B cell (primary cell): ENCODE measurements around the gene WNT9A. TPM values are rescaled to one million over a fixed set of nuclear protein-coding genes. Genes with fewer than 3 reads are reported as not detected.

ENCODE experiments used
- ATAC-seq: fragments of 200-7000 bp; cut with Tn5 transposase; one replicate; pipeline ENCODE4 v1.10.0; 2021; ENCODE audit warnings: low read depth, mild to moderate bottlenecking, moderate number of reproducible peaks, moderate library complexity
- CTCF ChIA-PET: fragments of 350-600 bp; sonication (Branson Sonifier 250); formaldehyde crosslinking; loops from one replicate; lab custom pipeline; 2021; ENCODE audit warnings: antibody characterized with exemption, inconsistent platforms; lab: Charles Lee
- POLR2A ChIA-PET: fragments of 350-600 bp; sonication (Branson Sonifier 250); formaldehyde crosslinking; loops from one replicate; lab custom pipeline; 2021; ENCODE audit warnings: antibody characterized with exemption; lab: Charles Lee
- DNase-seq: peaks from one replicate; pipeline ENCODE4 v3.0.0; 2013
- H2AFZ ChIP-seq: 2 replicates; pipeline ENCODE4 v1.6.1; 2012; ENCODE audit warnings: mild to moderate bottlenecking, low read depth, low read length; ENCODE audit not compliant: insufficient read depth, poor library complexity, severe bottlenecking
- H3K27ac ChIP-seq, 2 donors: 1 replicate in 1 of 2; 2 replicates in 1 of 2; pipeline ENCODE4 v1.5.1; 2012 to 2013; ENCODE audit warnings: low read length in 2 of 2, mild to moderate bottlenecking in 2 of 2, moderate library complexity in 1 of 2
- H3K27me3 ChIP-seq, 4 experiments: fragments of 200-600 bp in 1 of 4; sonication (generic) in 1 of 4; replicated peaks in 1 of 4; 1 replicate in 2 of 4; 2 replicates in 2 of 4; pipeline versions ENCODE4 v1.6.1 to v1.7.0; 2013 to 2016; ENCODE audit warnings: low read length in 3 of 4, mild to moderate bottlenecking in 2 of 4, mixed read lengths in 1 of 4, moderate library complexity in 1 of 4; ENCODE audit not compliant: insufficient read depth in 4 of 4, control insufficient read depth in 3 of 4; ENCODE audit errors: control extremely low read depth in 1 of 4
- H3K36me3 ChIP-seq, 2 experiments: replicated peaks in 1 of 2; 1 replicate in 1 of 2; 2 replicates in 1 of 2; pipeline versions ENCODE4 v1.6.1 to v1.7.1; 2013; ENCODE audit warnings: low read length in 1 of 2; ENCODE audit not compliant: insufficient read depth in 2 of 2, control insufficient read depth in 1 of 2; ENCODE audit errors: control extremely low read depth in 1 of 2, extremely low read depth in 1 of 2
- H3K4me1 ChIP-seq, 2 donors: fragments of 200-600 bp in 1 of 2; sonication (generic) in 1 of 2; 1 replicate in 1 of 2; 2 replicates in 1 of 2; pipeline versions ENCODE4 v1.5.1 to v1.6.1; 2013 to 2017; ENCODE audit warnings: low read length in 2 of 2; ENCODE audit not compliant: control insufficient read depth in 2 of 2, insufficient read depth in 2 of 2
- H3K4me2 ChIP-seq: replicated peaks from 2 replicates; pipeline ENCODE3; 2012; ENCODE audit warnings: mild to moderate bottlenecking, low read depth, low read length; ENCODE audit not compliant: poor library complexity, severe bottlenecking
- H3K4me3 ChIP-seq, 5 experiments: fragments of 200-600 bp in 1 of 5; sonication (generic) in 1 of 5; 1 replicate in 3 of 5; 2 replicates in 2 of 5; pipeline versions ENCODE4 v1.5.1 to v1.7.0; 2011 to 2016; ENCODE audit warnings: low read length in 4 of 5, mild to moderate bottlenecking in 4 of 5, low read depth in 2 of 5, control low read depth in 1 of 5, moderate library complexity in 1 of 5; ENCODE audit not compliant: insufficient read depth in 1 of 5; ENCODE audit errors: control extremely low read depth in 1 of 5, extremely low read depth in 1 of 5
- H3K79me2 ChIP-seq: fragments of 200-600 bp; sonication (generic); one replicate; pipeline ENCODE4 v1.6.0; 2016; ENCODE audit warnings: low read length; ENCODE audit not compliant: control insufficient read depth, insufficient read depth
- H3K9ac ChIP-seq: fragments of 200-600 bp; sonication (generic); 2 replicates; pipeline ENCODE4 v1.6.1; 2017; ENCODE audit warnings: mild to moderate bottlenecking, low read length, moderate library complexity
- H3K9me3 ChIP-seq, 3 donors: one replicate each; pipeline versions ENCODE4 v1.6.1 to v1.7.1; 2013; ENCODE audit warnings: low read length in 2 of 3; ENCODE audit not compliant: control insufficient read depth in 2 of 3, insufficient read depth in 1 of 3; ENCODE audit errors: control extremely low read depth in 1 of 3
- H4K20me1 ChIP-seq: 2 replicates; pipeline ENCODE4 v1.6.0; 2012; ENCODE audit warnings: mild to moderate bottlenecking, low read length; ENCODE audit not compliant: insufficient read depth, control insufficient read depth, poor library complexity, severe bottlenecking
- H3K27ac Mint-ChIP-seq: one replicate; pipeline ENCODE4 v1.8.0; 2021; ENCODE audit warnings: mixed read lengths
- H3K27me3 Mint-ChIP-seq: one replicate; pipeline ENCODE4 v1.8.0; 2021; ENCODE audit warnings: mixed read lengths
- H3K4me1 Mint-ChIP-seq: one replicate; pipeline ENCODE4 v1.8.0; 2021; ENCODE audit warnings: mixed read lengths
- H3K4me3 Mint-ChIP-seq: one replicate; pipeline ENCODE4 v1.8.0; 2021; ENCODE audit warnings: mixed read lengths
- H3K9me3 Mint-ChIP-seq: one replicate; pipeline ENCODE4 v1.8.0; 2022; ENCODE audit warnings: mixed read lengths; ENCODE audit not compliant: insufficient read depth
- EZH2 ChIP-seq: IDR thresholded peaks from 2 replicates; pipeline ENCODE4 v1.6.1; 2012; ENCODE audit warnings: borderline replicate concordance, low read depth, mild to moderate bottlenecking, moderate library complexity, low read length; ENCODE audit not compliant: insufficient read depth, poor library complexity, severe bottlenecking
- WGBS: methylation state at CpG from one replicate; pipeline ENCODE4 v1.1.5; 2013; ENCODE audit warnings: missing lambda C conversion rate; ENCODE audit not compliant: insufficient coverage; 5-methylcytosine and 5-hydroxymethylcytosine counted together
- intact Hi-C: fragments of 100-400 bp; cut with micrococcal nuclease; formaldehyde crosslinking; loops from one replicate; pipeline ENCODE4 v1.10.0; 2022
- polyA plus RNA-seq: library from polyadenylated mRNA; depleted of rRNA; stranded (reverse); fragments of >200 nt; gene quantifications from 2 replicates; pipeline ENCODE4 v1.2.3, GENCODE V29; 2012
- total RNA-seq, 2 donors: library from RNA; stranded (reverse); fragments of 120-200 nt in 1 of 2; gene quantifications; 1 replicate in 1 of 2; 2 replicates in 1 of 2; pipeline versions ENCODE4 v1.2.3 to v1.2.4, GENCODE V29; 2013 to 2022
- TF ChIP-seq, protein P1 (sequence below): fragments of 200-600 bp; IDR thresholded peaks from one replicate; pipeline ENCODE4 v1.8.0; 2022; ENCODE audit warnings: antibody characterized with exemption, mild to moderate bottlenecking

Gene WNT9A
- total and polyA plus RNA-seq, 2 donors (not counting 1 experiment from before 2014, with no cell fraction given) = 0.04 TPM; not detected in 1

DNA sequence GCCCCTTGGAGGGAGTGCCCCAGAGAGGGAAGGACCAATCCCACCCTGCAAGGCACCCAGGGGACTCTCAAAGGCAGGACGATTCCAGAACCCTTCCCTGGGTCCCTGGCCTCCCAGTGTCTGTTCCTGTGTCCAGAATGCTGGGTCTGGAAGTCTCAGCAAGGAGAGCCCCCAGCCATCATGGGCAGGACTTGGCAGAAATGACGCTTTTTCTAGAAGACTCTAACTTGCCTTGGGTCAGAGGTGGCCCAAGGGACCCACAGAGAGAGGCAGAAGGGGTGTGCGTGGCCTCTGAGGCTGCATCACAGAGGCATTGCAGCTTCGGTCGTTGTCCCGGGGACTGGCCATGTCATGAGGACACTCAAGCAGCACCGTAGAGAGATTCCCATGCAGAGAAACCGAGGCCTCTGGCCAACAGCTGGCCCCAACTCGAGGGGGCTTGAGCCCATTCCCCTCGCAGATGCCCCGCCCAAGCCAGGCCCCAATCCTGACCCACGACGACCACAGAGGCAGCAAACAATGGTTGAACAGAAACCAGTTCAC lies 57.8 kb downstream of the WNT9A start:
- intact Hi-C loops = no loop called here
- H3K4me2 ChIP-seq = no peak overlapping the region
- 85% methylated on average over 13 of the region's 13 CpGs for WGBS

DNA sequence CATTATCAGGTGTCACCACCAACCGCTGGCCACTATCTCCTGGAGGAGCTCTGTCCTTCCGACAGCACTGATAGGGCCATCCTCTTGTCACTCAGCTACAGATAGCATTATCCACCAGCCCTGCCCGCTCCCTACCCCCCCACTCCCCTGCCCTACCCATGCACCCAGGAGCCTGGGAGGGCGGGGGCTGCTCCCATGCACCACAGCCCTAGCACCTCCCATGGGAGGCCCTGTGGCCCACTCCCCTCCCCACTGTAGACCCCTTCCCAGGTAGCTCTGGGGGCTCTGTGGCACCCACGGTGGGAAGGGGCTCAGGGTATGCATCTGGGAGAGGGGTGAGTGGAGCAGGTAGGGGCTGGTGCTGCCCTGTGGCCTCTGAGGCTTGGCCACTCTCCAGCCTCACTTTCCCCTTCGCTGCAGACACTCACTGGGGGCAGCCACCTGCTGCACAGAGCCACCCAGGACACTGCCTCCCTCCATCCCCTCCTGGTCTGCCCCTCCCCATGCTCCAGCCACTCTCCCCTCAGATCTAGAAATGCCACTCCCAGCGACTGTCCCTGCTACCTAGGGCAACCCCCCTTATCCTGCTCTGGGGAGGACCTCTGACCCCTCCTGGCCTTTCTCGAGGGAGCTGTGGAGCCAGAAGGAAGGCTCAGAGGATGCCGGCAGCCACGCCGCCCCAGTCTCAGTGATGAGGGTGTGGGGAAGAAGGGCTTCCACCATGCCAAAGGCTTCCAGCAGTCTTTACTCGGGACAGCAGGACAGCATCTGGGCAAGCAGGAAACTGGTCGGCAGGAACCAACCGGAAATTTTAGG lies 58.5 kb downstream of the WNT9A start:
- ATAC-seq (no peak), DNase-seq (no peak)
- no peaks in the 10 kb centered on the region for H4K20me1 ChIP-seq
- no peak overlapping the region for H3K27ac ChIP-seq
- POLR2A ChIA-PET = no interaction called here
- H3K36me3 ChIP-seq = no peaks in the 10 kb centered on the region
- no peak overlapping the region for H3K4me3 Mint-ChIP-seq
- H3K9ac ChIP-seq = no peak overlapping the region
- no peak overlapping the region for H3K27ac Mint-ChIP-seq
- H3K4me1 ChIP-seq = peaks cover 11 to 29% of the 10 kb centered on the region in 2 donors
- H2AFZ ChIP-seq = no peak overlapping the region
- H3K27me3 ChIP-seq = no peaks in the 10 kb centered on the region
- no peak for TF ChIP-seq EZH2
- TF ChIP-seq, protein P1, sequence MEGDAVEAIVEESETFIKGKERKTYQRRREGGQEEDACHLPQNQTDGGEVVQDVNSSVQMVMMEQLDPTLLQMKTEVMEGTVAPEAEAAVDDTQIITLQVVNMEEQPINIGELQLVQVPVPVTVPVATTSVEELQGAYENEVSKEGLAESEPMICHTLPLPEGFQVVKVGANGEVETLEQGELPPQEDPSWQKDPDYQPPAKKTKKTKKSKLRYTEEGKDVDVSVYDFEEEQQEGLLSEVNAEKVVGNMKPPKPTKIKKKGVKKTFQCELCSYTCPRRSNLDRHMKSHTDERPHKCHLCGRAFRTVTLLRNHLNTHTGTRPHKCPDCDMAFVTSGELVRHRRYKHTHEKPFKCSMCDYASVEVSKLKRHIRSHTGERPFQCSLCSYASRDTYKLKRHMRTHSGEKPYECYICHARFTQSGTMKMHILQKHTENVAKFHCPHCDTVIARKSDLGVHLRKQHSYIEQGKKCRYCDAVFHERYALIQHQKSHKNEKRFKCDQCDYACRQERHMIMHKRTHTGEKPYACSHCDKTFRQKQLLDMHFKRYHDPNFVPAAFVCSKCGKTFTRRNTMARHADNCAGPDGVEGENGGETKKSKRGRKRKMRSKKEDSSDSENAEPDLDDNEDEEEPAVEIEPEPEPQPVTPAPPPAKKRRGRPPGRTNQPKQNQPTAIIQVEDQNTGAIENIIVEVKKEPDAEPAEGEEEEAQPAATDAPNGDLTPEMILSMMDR = no peak
- no peak overlapping the region for H3K4me2 ChIP-seq
- no peaks in the 10 kb centered on the region for H3K9me3 Mint-ChIP-seq
- H3K9me3 ChIP-seq = peaks cover 0 to 3% (median 0%) of the 10 kb centered on the region in 3 donors
- peaks cover 10% of the 10 kb centered on the region for H3K4me1 Mint-ChIP-seq
- intact Hi-C loops = no loop called here
- no peak overlapping the region for H3K4me3 ChIP-seq
- no peaks in the 10 kb centered on the region for H3K79me2 ChIP-seq
- H3K27me3 Mint-ChIP-seq = no peaks in the 10 kb centered on the region
- 82% methylated on average over 9 of the region's 14 CpGs for WGBS
- CTCF ChIA-PET = no interaction called here

More for the DNA sequence above, 57.8 kb downstream of the WNT9A start:
- Mint-ChIP-seq H3K9me3 (no peaks in the 10 kb centered on the region), H3K27ac (no peak overlapping the region), H3K4me3 (peak overlapping the region; percentile 11), H3K4me1 (peaks cover 10% of the 10 kb centered on the region), H3K27me3 (no peaks in the 10 kb centered on the region)
- Histone ChIP-seq H3K4me3 (no peak overlapping the region), H2AFZ (no peak overlapping the region), H3K27me3 (no peaks in the 10 kb centered on the region), H4K20me1 (no peaks in the 10 kb centered on the region), H3K36me3 (no peaks in the 10 kb centered on the region), H3K79me2 (no peaks in the 10 kb centered on the region), H3K4me1 (peaks cover 11 to 29% of the 10 kb centered on the region in 2 donors), H3K27ac (no peak overlapping the region), H3K9ac (no peak overlapping the region), H3K9me3 (no peaks in the 10 kb centered on the region)
- CTCF ChIA-PET = no interaction called here
- no peak for DNase-seq
- no peak for ATAC-seq
- POLR2A ChIA-PET = no interaction called here
- TF ChIP-seq, protein P1 = no peak
- TF ChIP-seq EZH2 = no peak
